PC-9 (cell line): ENCODE measurements around the gene FAM98B.

Source experiments
- EZH2 ChIP-seq: fragments of 200-600 bp; sonication (generic); IDR thresholded peaks from 2 replicates; pipeline ENCODE4 v1.8.0; 2017; ENCODE audit warnings: antibody characterized with exemption, low read depth
- TF ChIP-seq, protein P1 (sequence below): fragments of 200-600 bp; sonication (generic); conservative IDR thresholded peaks from 2 replicates; pipeline ENCODE4 v1.6.1; 2017; ENCODE audit warnings: mixed run types, antibody characterized with exemption, mild to moderate bottlenecking, moderate library complexity

DNA sequence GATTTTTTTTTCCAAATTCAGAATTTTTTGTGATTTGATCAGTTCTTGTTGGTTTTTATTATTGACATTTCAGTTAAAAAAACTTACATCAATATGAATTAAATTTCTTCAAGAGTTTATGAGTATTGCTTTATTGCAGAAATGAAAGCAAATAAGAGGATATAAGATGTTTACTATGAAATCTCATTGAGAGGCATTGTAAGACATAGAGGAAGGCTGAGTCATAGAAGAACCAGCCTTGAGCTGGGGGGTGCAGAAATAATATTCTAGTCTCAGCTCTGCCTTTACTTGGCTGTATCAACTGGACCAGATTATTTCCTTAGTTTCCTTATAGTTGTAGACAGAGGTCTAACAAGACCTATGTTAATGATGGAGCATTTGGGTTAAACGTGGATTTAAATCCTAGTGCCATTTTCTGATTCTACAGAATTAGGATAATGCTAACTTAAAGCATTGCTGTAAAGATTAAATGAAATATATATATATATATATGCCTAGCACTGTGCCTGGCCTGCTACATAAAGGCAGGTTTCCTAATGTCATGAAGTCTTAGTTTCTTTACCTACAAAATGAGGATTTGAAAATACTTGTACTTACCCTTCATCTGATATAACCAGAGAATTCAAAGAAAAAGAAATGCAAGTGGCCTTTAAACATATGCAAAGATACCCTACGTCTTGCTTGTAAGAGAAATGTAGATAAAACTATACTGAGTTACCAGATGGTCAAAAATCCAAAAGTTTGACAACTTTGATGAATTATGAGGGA is 7.3 kb downstream of the FAM98B start:
- no peak for TF ChIP-seq EZH2
- TF ChIP-seq, protein P1, sequence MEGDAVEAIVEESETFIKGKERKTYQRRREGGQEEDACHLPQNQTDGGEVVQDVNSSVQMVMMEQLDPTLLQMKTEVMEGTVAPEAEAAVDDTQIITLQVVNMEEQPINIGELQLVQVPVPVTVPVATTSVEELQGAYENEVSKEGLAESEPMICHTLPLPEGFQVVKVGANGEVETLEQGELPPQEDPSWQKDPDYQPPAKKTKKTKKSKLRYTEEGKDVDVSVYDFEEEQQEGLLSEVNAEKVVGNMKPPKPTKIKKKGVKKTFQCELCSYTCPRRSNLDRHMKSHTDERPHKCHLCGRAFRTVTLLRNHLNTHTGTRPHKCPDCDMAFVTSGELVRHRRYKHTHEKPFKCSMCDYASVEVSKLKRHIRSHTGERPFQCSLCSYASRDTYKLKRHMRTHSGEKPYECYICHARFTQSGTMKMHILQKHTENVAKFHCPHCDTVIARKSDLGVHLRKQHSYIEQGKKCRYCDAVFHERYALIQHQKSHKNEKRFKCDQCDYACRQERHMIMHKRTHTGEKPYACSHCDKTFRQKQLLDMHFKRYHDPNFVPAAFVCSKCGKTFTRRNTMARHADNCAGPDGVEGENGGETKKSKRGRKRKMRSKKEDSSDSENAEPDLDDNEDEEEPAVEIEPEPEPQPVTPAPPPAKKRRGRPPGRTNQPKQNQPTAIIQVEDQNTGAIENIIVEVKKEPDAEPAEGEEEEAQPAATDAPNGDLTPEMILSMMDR: no peak
